GM19043 (cell line): ENCODE measurements around the gene PMIS2.

Experiments used
- ATAC-seq: cut with Tn5 transposase; IDR thresholded peaks from one replicate; pipeline ENCODE4 v1.9.1; 2021; ENCODE audit warnings: low read depth; ENCODE audit not compliant: unreplicated experiment

Gene PMIS2

DNA sequence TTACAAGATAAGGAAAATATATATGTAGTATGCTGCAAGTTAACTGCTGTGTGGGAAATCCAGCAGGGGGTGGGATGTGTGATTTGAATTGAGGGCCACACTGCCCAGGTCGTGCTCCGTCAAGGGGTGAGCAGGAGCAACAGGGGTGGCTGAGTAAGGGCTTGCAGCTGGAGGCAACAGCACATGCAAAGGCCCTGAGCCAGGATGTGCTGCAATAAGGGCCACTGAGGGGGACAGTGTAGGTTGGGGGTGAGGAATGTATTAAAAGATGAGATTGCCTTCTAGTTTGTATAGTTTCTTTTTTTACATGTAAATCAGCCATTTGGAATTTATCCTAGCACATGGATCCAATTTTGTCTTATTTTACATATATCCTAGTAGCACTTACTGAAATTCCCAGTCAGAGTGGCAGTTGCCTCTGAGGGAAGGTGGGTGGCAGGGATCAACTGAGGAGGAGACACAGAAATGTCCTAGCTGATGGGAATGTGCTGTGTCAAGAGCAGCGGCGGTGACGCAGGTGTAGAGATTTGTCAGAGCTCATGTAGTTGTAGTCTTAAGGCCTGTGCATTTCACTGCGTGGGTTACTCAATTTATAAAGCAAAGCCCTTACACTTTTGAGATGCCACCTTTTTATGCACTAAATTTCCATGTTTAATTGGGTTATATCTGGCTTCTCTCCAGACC, 37.5 kb downstream of the PMIS2 start:
- ATAC-seq, result no peak

DNA sequence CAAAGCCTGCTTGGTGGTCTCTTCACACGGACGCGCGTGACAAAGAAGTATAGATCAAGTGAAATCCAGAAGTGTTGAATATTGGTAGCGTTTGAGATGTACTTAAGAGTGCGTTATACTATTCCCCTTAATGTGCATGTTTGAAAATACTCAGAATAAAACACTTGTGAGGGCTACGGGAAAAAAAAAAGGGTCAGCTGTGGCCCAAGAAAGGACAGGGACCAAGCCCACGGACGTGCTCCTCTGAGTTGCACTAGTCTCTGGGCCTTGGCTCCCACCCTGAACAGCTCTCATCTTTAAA, 42.2 kb downstream of the PMIS2 start:
- ATAC-seq, result no peak

DNA sequence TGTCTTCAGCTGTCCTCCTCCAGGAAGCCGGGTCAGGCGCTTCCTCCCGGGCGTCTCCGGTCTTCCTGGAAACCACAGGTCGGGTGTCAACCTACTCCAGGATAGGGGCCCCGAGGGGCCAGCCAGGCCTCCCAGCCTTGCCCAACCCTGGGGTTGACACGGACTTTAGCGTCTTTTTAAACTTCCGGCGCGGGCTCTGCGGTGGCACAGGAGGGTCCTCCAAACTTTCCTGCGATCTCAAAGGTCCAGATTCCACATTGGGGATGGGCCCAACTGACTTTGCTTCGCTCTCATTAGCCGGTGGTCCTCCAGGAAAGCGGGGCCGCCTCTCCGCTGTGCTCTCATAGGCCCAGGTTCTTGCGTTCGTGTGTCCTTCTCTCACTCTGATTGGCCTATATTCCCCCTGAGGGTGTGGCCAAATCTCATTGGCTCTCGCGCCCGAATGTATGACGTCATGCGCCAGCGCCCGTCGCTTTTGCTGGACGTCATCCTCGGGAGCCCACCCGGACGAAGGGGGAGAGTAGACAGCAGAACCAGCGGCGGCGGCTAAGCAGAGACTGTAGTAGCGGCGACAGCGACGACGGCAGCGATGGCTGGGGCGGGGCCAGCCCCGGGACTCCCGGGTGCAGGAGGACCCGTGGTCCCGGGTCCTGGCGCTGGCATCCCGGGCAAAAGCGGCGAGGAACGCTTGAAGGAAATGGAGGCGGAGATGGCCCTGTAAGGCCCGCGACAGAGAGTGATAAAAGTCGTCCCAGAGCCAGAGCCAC, 42.8 kb downstream of the PMIS2 start, which contains the start of gene RBM42:
Gene RBM42, plus strand, starts transcription at position 472 of the 767 bp plus-strand sequence. Its CDS starts 118 bp downstream, at position 590.
- ATAC-seq, result peak; percentile 98

DNA sequence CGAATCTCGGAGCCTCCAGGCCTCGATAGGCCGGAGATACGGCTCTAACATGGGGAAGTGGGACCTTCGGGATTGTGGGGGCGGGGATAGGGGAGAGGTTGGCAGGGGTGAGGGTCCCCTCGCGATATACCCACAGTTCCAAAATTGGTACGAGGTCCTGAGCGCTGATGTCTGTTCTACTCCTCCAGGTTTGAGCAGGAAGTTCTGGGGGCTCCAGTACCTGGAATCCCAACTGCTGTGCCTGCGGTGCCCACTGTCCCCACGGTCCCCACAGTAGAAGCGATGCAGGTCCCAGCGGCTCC, 43.3 kb downstream of the PMIS2 start:
- no peak for ATAC-seq

DNA sequence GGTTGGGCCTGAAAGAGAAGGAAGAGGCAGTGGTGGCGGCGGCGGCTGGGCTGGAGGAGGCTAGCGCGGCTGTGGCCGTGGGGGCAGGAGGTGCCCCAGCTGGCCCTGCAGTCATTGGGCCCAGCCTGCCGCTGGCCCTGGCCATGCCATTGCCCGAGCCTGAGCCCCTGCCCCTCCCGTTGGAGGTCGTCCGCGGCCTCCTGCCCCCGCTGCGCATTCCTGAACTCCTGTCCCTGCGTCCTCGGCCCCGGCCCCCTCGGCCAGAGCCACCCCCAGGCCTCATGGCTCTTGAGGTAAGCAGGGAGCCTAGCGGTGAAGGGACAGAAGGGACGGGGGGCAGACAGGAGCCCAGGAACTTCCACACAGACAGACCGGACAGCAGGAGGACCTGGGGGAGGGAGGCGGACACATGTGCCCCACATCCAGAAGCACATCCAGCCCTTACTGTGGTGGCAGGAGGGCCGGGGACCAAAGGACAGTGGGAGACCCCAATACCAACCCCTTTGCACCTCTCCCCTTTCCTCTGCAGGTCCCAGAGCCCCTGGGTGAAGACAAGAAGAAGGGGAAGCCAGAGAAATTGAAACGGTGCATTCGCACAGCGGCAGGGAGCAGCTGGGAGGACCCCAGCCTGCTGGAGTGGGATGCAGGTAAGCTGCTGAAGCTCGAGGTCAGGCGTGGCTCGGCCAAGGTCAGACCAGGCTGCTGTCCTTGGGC, 47.9 kb downstream of the PMIS2 start:
- ATAC-seq, result no peak

- ATAC-seq, result no peak
Measured at GRCh38 chr19:35636651-35637050, 50.7 kb downstream of the PMIS2 start.
